Cardiac muscle cell (in vitro differentiated cells and primary cell): ENCODE measurements around the gene RAI14. TPM values are rescaled to one million over a fixed set of nuclear protein-coding genes. Genes with fewer than 3 reads are reported as not detected.

ENCODE experiments used
- DNase-seq, 2 donors: peaks; one replicate each; pipeline versions ENCODE4 v3.0.0 to v3.0.0-alpha.2; 2010 to 2017; ENCODE audit warnings: low read depth in 1 of 2, low spot score in 1 of 2
- H3K27ac ChIP-seq: fragments of 200-600 bp; sonication (generic); 2 replicates; pipeline ENCODE4 v1.5.1; 2016
- H3K27me3 ChIP-seq: fragments of 200-600 bp; sonication (generic); 2 replicates; pipeline ENCODE4 v1.6.0; 2016; ENCODE audit warnings: control low read depth
- H3K36me3 ChIP-seq: fragments of 200-600 bp; sonication (generic); 2 replicates; pipeline ENCODE4 v1.5.1; 2016; ENCODE audit warnings: control low read depth
- H3K4me1 ChIP-seq: fragments of 200-600 bp; sonication (generic); 2 replicates; pipeline ENCODE4 v1.8.1; 2017; ENCODE audit warnings: low read depth, mild to moderate bottlenecking, mixed run types
- H3K4me3 ChIP-seq: fragments of 200-600 bp; sonication (generic); 2 replicates; pipeline ENCODE4 v1.5.1; 2016; ENCODE audit warnings: mild to moderate bottlenecking
- H3K9me3 ChIP-seq: fragments of 200-600 bp; sonication (generic); 2 replicates; pipeline ENCODE4 v1.5.1; 2017; ENCODE audit warnings: low read depth, mild to moderate bottlenecking, control low read depth
- CTCF ChIP-seq: IDR thresholded peaks from 2 replicates; pipeline ENCODE4 v1.5.1; 2012; ENCODE audit warnings: low read depth, mild to moderate bottlenecking, low read length
- polyA plus RNA-seq: library from polyadenylated mRNA; unstranded; fragments of >200 nt; fragmentation: Nextera tagmentation; extraction: Ambion mirVana; gene quantifications from 2 replicates; pipeline ENCODE4 v1.2.1, GENCODE V29; 2016
- total RNA-seq: library from RNA; depleted of rRNA; stranded (reverse); fragments of >200 nt; gene quantifications from 2 replicates; pipeline ENCODE4 v1.2.3, GENCODE V29; 2016

RAI14 gene
- total and polyA plus RNA-seq, 2 experiments from 2014 or later: 9.6 to 11.6 TPM

- TF ChIP-seq CTCF: no peak
- Histone ChIP-seq H3K4me1 (no peaks in the 10 kb centered on the region), H3K27ac (no peak overlapping the region), H3K36me3 (no peaks in the 10 kb centered on the region), H3K27me3 (no peaks in the 10 kb centered on the region), H3K9me3 (no peaks in the 10 kb centered on the region), H3K4me3 (no peak overlapping the region)
- no peak for DNase-seq
Observed at GRCh38 chr5:34611464-34612415, 44.4 kb upstream of the RAI14 start.

- no peak for TF ChIP-seq CTCF
- H3K36me3 ChIP-seq: no peaks in the 10 kb centered on the region
Observed at GRCh38 chr5:34616651-34617050, 39.5 kb upstream of the RAI14 start.

GRCh38 chr5:34618371-34619065 lies 37.6 kb upstream of the RAI14 start:
- Histone ChIP-seq H3K4me3 (no peak overlapping the region), H3K27me3 (no peaks in the 10 kb centered on the region), H3K27ac (no peak overlapping the region), H3K4me1 (no peaks in the 10 kb centered on the region), H3K36me3 (no peaks in the 10 kb centered on the region), H3K9me3 (no peaks in the 10 kb centered on the region)
- TF ChIP-seq CTCF: no peak
- DNase-seq: no peak

More at GRCh38 chr5:34616651-34617050, 39.5 kb upstream of the RAI14 start:
- H3K27ac ChIP-seq: no peak overlapping the region
- no peak for DNase-seq
- no peaks in the 10 kb centered on the region for H3K9me3 ChIP-seq
- no peaks in the 10 kb centered on the region for H3K4me1 ChIP-seq
- H3K4me3 ChIP-seq: no peak overlapping the region
- H3K27me3 ChIP-seq: no peaks in the 10 kb centered on the region

GRCh38 chr5:34620185-34620584 lies 35.9 kb upstream of the RAI14 start:
- TF ChIP-seq CTCF: no peak
- Histone ChIP-seq H3K36me3 (no peaks in the 10 kb centered on the region), H3K27ac (no peak overlapping the region), H3K4me3 (no peak overlapping the region), H3K27me3 (no peaks in the 10 kb centered on the region), H3K4me1 (no peaks in the 10 kb centered on the region), H3K9me3 (no peaks in the 10 kb centered on the region)
- no peak for DNase-seq

- no peaks in the 10 kb centered on the region for H3K4me1 ChIP-seq
- TF ChIP-seq CTCF: no peak
- DNase-seq: peak in 1 of 2 donors; percentile 33
- no peaks in the 10 kb centered on the region for H3K27me3 ChIP-seq
- H3K4me3 ChIP-seq: no peak overlapping the region
- H3K36me3 ChIP-seq: no peaks in the 10 kb centered on the region
- H3K27ac ChIP-seq: no peak overlapping the region
- H3K9me3 ChIP-seq: no peaks in the 10 kb centered on the region
Observed at GRCh38 chr5:34621277-34622097, 34.6 kb upstream of the RAI14 start.
